Skin of body (tissue), 2 donors: ENCODE results near the gene ATP1A3. TPM values are rescaled to one million over a fixed set of nuclear protein-coding genes. Genes with fewer than 3 reads are reported as not detected.
A peak's percentile ranks its signal among the peaks of the same experiment; 100 is the strongest.
"Not testable (repeated sequence)": the region's sequence is repeated elsewhere in the genome, so short reads cannot be mapped to it uniquely, and the experiment has no call there.

Experiments used
- DNase-seq: peaks from one replicate; lab custom pipeline; 2025; lab: John Stamatoyannopoulos, UW
- total RNA-seq: library from RNA; depleted of rRNA; stranded (reverse); fragments of >200 nt; gene quantifications from one replicate; pipeline ENCODE4 v1.2.3, GENCODE V29; 2014

ATP1A3 gene
- total RNA-seq: not detected

DNA sequence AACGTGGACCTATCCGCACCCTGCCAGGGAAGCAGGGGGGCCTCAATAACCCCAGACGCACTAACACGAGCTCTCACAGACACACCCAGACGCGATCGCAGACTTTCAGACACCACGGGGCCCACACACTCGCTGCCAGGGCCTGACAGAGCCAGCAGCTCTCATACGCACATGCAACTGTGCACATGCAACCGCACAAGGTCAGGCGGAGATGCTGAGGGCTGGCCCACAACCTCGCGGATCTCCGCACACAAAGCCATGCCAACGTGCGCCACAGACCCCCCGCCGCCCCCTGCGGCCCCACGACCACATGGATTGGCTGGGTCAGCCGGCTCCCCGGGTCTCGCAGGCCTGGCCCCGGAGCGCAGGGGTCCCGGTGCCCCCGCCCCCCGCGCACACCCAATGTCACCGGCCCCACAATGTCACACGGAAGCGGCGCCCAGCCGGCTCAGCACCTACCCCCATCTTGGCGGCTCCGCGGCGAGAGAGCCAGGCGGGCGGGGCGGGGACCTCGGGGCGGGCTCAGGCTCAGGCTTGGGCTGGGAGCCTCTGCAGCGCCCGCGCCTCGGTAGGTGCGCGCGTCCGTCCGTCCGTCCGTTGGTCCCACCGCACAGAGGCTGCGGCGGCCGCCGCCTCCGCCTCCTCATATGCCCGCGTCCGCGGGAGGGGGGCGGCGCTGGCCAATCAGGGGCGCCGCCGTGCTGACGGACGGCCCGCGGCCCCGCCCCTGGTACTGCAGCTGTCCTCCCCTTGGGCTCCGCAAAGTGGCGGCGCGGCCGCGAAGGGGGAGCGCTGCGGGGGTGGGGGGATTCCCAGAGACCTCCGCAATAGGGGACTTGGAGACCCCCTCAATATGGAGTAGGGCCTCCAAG, at the start of gene ATP1A3:
Gene ATP1A3, minus strand, starts transcription at position 619 of the 872 bp plus-strand sequence. Its CDS starts 154 bp downstream, at position 465.
- DNase-seq: no peak

DNA sequence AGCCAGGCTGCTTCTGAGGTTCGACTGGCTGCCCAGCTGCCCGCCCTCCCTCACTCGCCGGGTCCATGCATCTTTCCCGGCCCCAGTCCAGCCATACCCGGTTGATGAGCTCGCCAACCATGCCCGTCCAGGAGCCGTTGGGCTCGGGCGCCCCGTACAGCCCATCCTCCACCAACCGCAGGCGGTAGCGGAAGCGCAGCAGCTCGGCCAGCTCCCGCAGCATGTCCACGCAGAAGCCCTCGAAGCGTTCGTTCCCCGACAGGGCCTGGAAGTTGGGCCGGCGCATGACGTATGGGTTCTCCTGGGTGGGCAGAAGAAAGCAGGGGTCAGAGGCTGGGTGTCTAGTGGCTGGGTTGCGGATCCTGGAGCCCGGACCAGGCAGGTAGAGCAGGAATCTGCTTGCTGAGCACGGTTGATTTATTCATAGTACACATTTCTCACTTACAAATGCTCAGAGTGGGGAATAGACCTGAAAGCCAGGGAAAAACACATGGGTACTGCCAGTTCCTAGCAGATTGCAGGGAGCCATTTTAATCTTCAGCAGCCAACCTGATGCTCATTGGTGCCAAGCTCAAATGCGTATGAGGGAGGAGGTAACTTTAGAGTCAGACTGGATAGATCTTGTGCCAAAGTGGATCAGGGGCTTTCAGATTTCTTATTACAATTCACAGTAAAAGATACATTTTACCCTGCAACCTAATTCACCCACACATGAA, 48.6 kb upstream of the ATP1A3 start:
- no peak for DNase-seq

DNA sequence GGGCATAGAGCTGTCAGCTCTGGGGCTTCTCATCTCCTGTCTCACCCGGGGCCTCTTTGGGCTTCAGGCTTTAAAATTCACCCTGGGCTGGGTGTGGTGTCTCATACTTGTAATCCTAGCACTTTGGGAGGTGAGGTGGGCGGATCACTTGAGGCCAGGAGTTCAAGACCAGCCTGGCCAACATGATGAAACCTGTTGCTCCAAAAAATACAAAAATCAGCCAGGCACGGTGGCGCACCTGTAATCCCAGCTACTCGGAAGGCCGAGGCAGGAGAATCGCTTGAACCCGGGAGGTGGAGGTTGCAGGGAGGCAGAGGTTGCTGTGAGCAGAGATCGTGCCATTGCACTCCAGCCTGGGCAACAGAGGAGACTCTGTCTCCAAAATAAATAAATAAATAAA, 46.5 kb upstream of the ATP1A3 start:
- not testable (repeated sequence) for DNase-seq

DNA sequence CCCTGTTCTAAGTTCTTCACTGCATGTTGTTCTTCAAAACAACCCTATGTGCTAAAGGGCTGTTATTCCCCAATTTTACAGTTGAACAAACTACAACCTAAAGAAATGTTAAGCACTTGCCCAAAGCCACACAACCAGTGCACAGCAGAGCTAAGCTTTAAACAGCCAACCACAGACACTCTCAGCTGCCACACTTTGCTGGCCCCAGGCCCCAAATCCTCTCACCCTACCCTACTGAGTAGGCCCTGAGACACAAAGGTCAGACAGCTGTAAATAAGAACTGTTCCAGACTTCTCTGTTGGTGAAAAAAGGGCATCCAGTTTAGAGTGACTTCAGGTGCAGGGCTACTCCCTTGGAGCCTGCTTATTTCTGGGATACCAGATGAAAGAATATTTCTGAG, 46.0 kb upstream of the ATP1A3 start:
- DNase-seq: no peak

DNA sequence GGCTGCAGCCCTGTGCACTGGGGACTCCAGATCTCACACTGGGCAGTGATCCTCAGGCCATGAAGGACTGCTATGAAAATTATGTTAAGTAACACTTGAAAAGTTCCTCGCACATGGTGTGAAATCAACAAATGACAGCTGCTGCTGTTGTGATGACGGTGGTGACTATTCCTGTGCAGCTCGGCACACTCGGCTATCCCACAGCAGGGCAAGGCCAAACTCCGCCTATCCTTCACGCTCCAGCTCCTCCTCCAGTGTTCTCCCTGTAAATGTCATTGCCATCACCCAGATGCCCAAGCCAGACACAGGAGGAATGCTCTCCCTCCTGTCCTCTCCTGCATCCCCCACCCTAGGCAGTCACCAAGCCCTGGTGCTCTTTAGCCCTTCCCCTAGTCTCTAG, 44.6 kb upstream of the ATP1A3 start:
- no peak for DNase-seq

DNA sequence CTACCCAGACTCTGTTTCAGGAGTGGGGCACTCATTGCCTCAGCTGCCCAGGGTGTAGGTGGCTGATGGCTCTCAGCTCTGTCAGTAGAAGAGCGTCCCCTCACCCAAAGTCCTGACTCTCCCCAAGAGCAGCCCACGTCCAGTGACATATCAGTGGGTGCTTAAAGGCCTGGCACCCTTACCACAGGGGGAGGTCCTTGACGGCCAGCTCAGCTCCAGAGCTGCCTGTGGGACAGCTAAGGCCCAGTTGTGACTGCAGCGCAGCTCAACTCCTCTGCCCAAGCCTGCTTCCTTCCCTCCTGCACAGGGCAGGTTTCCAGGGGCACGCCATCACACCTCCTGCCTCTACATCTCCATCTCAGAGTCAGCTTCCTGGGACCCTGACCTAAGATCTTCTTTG, 43.6 kb upstream of the ATP1A3 start:
- DNase-seq: no peak

DNA sequence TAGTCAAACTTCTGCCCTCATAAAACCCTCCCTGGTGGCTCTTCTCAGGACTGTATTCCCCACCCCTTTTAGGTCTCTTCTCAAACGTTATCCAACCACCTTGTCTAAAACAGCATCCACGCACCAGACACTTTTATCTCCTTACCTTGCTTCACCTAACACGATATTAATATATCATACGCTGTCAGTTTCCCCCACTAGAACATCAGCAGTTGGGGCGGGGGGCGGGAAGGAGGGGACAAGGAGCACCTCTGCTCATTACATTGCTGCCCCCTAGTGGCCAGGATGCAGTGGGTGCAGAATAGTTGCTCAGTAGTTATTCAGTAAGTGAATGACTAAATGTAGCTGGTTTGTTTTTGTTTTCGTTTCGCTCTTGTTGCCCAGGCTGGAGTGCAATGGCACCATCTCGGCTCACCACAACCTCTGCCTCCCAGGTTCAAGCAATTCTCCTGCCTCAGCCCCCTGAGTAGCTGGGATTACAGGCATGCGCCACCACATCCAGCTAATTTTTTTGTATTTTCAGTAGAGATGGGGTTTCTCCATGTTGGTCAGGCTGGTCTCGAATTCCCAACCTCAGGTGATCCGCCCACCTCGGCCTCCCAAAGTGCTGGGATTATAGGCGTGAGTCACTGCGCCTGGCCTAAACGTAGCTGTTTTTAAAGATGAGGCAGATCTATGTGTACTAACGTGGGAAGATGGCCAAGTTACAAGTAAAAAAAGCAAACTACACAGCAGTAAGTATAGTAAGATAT, 40.8 kb upstream of the ATP1A3 start:
- peak; percentile 15 for DNase-seq

DNA sequence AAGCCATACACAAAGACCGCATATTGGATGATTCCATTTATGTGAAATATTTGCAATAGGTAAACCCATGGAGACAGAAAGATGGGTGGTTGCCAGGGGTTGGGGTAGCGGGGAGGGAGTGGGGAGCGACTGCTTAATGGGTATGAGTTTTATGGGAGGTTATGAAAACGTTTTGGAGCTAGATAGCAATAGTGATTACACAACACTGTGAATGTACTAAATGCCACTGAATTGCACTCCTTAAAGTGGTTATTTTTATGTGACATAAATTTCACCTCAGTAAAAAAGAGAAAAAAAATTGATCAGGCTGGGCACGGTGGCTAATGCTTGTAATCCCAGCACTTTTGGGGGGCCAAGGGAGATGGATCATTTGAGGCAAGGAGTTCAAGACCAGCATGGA, 39.4 kb upstream of the ATP1A3 start:
- no peak for DNase-seq

DNA sequence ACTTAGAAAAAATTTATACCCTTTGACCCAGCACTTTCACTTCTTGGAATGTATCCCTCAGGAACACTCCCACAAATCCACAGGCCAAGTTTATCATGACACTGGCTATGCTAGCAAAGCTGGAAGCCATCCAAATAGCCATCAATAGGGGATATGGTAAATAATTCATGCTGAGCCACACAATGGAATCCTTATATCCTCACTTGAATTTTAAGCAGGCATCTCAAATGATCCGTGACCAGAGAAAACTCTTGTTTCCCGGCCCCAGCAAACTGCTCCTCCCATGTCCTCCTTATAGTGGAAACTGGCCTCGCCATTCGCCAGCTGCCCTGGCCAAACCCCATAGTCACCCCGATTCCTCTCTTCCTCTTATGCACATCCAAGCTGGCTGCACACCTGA, 38.4 kb upstream of the ATP1A3 start:
- DNase-seq: peak; percentile 66

DNA sequence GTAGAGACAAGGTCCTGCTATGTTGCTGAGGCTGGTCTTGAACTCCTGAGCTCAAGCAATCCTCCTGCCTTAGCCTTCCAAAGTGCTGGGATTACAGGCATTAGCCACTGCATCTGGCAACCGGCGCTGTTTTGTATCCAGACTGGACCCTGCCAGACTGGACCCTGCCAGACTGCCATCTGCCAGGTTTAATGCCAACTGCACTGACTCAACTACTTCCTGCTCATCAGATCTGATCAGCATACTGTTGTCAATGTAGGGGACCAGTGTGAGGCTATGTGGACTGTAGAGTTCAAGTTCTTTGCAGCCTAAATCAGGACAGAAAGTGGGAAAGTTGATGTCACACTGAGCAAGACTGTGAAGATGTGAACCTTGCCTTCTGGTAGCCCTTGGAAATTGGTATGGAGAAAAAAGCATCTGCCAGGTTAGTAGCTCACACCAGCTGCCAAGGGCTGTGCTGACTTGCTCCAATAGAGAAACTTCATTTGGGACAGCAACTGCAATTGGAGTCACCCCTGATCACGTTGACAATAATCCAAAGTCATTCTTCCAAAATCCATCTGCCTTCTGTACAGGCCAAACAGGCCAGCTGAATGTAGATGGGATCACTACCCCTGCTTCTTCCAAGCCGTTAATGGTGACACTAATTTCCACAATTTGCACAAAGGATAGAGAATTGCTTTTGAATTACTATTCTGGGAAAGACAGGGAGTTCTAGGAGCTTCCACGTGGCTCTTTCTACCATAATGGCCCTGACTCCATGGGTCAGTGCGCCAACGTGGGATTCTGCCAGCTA, 36.8 kb upstream of the ATP1A3 start:
- no peak for DNase-seq

DNA sequence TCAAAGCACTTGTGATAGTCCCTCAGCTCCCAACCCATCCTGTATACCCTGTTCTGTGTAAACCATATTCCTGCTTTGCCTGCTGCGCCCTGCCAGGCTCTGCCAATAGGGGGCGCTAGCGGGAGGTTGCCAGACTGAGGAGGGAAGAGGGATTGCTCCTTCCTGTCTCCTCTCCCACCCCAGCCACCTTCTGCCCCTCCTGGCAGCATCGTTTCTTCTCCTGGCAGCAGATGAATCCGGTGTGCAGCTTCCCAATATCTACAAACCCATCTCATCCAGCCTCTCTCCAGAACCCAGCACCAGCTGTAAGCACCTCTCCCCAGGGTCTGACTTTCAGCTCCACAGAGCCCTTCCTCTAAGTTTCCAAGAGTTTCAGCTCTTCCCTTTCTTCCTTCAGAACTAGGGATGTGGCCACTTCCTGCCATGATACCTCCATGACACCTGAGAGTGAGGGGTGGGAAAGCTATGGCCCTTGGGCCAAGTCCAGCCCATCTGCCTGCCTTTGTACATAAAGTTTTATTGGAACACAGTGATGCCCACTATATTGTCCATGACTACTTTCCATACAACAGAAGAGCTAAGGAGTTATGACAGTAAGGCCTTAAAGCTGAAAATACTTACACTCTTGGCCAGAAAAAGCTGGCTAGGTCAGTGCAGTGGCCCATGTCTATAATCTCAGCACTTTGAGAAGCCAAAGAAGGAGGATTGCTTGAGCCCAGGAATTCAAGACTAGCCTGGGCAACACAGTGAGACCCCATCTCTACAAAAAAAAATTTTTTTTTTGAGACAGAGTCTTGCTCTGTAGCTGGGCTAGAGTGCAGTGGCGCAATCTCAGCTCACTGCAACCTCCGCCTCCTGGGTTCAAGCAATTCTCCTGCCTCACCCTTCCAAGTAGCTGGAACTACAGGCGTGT, 34.5 kb upstream of the ATP1A3 start:
- no peak for DNase-seq

DNA sequence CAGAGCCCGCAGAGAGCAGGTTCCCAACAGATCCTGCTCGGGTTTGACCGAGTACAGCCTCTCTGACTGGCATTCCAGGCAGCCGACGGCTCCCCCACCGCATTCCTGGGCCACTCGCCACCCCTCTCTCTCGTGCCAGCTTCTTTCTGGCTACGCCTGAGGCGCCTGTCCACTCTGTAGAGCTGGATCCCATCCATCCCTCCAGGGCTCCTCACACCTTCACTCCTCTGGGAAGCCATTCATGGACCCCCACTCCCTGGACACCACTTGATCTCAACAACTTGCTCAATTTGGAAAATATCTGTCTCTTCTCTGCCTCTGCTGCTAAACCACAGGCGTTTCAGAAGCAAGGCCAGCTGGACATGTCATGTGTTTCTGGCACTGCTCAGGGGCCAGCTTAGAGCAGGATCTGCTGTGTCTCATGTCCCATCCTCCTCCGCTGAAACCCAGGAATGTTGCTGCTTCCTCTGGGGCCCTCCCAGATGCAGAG, 30.6 kb upstream of the ATP1A3 start:
- DNase-seq: no peak

DNA sequence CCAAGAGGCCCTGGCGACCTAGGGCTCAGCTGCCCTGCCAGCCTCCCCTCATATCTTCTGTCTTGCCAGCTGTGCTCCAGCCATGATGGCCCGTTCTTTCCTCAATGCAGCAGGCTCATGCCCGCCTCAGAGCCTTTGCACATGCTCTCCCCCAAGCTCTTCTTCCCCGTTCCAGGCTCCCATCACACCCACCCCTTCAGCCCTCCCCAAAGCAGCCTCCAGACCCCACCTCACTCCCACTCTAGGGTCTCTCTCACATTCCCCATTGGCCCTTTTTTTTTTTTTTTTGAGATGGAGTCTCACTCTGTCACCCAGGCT, 29.9 kb upstream of the ATP1A3 start:
- DNase-seq: no peak

DNA sequence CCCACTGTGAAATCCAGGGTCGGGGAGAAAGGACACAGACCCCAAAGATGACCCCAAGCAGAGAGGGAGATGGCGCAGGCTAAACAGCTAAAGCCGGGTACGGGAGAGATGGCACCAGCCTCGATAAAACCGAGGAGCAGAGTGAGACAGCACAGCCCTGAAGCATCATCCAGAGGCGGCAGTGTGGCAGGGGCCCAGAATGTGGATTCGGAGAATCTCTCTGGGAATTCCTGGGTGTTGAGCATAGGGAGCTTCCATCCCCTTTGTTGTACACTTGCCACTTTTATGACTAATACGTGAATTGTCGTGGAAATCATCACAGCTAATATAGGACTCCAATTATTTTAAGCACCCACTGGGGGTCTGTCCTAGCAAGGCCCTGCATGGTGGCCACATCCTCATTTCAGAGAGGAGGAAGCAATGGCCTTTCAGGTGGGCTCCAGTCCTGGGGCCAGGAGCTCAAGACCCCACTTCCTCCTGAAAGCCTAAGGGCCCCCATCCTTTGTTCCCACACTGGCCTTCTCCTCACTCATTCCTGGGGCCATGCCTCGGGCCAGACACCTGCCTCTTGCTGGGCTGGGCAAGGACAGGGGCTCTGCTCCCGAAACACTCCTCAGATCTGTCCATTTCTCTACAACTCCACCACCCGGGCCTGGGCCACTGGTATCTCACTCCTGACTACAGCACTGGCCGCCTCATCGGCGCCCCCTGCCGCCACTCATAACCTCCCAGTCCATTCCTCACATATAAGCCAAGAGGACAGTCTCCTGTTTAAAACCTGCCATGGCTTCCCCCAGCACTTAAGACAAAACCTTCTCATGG, 29.3 kb upstream of the ATP1A3 start:
- no peak for DNase-seq

DNA sequence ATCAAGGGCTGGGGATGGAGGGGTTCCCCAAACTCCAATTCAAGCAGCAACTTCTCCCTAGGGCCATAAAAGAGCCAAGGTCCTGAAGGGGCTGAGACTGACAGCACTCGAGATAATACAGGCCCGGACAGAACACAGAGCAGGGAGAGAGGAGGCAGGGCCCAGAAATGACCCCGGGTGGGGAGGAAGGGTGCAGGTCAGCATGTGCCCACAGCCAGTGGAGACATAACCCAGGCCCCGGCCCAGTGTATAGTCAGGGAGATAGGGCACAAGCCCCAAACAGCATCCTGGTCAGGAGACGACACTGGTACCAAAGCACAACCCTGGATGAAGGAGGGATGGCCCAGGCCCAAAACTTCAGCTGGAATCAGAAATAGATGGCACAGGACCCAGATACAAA, 28.6 kb upstream of the ATP1A3 start:
- DNase-seq: no peak

DNA sequence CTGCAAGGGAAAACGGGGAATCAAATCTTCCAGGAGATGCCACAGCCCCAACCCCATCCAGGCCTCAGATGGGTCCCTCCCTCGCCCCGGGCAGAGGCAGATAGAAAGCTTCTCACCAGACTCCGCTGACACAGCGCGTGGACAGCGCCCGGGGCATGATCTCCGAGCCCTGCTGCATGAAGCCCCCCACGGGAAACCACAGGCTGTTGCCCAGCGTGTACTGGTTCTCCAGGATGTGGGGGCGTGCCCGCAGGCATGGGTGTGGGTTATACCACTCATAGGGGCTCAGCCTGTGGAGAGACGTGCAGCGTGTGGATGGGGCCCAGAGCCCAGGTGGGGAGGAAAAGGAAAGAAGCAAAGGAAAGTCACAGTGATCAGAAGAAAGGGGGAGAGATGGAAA, 27.2 kb upstream of the ATP1A3 start:
- DNase-seq: no peak

DNA sequence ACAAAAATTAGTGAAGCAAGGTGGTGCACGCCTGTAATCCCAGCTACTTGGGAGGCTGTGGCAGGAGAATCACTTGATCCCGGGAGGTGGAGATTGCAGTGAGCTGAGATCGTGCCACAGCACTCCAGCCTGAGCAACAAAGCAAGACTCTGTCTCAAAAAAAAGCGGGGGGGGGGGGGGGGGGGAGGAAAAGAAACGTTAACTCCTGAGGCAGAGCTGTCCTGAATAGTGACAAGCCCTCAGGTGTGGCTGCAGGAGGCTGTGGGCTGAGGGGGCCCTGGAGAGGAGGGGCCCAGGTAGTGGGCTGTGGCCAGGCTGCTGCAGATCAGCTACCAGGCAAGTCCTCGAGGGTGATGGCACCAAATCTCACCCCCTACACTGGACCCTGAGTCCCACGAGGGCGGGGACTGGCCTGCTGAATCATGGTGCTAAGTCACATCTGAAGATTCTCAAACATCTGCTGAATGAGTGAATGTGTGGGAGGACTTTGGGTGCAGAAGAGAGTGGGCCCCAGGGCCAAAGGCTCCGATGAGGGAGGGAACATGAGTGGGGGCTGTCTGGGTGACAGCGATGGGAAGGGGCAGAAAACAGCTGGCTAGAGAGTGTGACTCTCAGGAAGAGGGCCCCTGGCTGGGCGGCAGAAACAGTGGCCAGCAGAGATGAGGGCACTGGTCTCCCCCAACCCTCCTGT, 24.6 kb upstream of the ATP1A3 start:
- no peak for DNase-seq

DNA sequence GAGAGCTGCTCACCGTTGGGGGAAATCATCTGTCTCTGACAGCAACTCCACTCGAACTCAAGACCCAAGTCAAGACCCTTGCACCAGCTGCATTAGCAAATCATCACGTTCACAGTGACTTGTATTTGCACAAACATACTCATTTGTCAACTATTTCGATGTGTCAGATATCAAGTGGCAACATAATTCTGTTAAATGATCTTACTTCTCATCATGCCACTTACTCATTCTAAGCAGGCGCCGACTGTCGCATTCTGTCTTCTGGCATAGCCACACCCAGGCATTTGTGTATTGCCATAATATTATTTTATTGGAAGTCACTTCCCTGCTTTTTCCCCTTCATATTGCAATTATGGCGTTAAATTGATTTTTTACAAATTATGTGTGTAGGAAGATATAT, 23.0 kb upstream of the ATP1A3 start:
- no peak for DNase-seq

DNA sequence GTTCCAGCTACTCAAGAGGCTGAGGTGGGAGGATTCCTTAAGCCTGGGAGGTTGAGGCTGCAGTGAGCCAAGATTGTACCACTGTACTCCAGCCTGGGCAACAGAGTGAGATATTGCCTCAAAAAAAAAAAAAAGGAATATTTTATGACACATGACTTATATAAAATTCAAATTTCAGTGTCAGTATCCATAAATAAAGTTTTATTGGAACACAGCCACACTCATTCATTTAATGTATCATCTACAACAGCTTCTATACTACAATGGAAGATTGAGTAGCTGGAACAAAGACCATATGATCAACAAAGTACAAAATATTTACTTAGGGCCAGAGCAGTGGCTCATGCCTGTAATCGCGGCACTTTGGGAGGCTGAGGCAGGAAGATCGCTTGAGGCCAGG, 18.7 kb upstream of the ATP1A3 start:
- DNase-seq: not testable (repeated sequence)
